WTC11 (cell line): Measurements from ENCODE around the gene PCNX1. TPM values are rescaled to one million over a fixed set of nuclear protein-coding genes. Genes with fewer than 3 reads are reported as not detected.

Experiments used
- ATAC-seq: fragments of 200-7000 bp; cut with Tn5 transposase; 2 replicates; pipeline ENCODE4 v1.10.0; 2021; ENCODE audit warnings: mild to moderate bottlenecking, moderate library complexity
- CTCF ChIA-PET: fragments of 300-600 bp; sonication (Branson Sonifier 250); formaldehyde crosslinking; loops from one replicate; lab custom pipeline; 2021; ENCODE audit warnings: antibody characterized with exemption; lab: Charles Lee
- POLR2A ChIA-PET: fragments of 350-600 bp; sonication (Branson Sonifier 250); formaldehyde crosslinking; loops from one replicate; lab custom pipeline; 2021; ENCODE audit warnings: antibody characterized with exemption; lab: Charles Lee
- DNase-seq: peaks from one replicate; pipeline ENCODE4 v3.0.0; 2021; ENCODE audit warnings: low spot score
- H3K27ac Mint-ChIP-seq: 2 replicates; pipeline ENCODE4 v1.8.0; 2021; ENCODE audit warnings: mixed read lengths
- H3K27me3 Mint-ChIP-seq: 2 replicates; pipeline ENCODE4 v1.8.0; 2021; ENCODE audit warnings: low read depth, mild to moderate bottlenecking, moderate library complexity, mixed read lengths
- H3K36me3 Mint-ChIP-seq: 2 replicates; pipeline ENCODE4 v1.8.0; 2021; ENCODE audit warnings: mixed read lengths
- H3K4me1 Mint-ChIP-seq: 2 replicates; pipeline ENCODE4 v1.8.0; 2022; ENCODE audit warnings: mixed read lengths
- H3K4me3 Mint-ChIP-seq: 2 replicates; pipeline ENCODE4 v1.8.0; 2021; ENCODE audit warnings: mild to moderate bottlenecking, moderate library complexity, mixed read lengths
- H3K9me3 Mint-ChIP-seq: 2 replicates; pipeline ENCODE4 v1.8.0; 2021; ENCODE audit warnings: mixed read lengths
- ATF1 ChIP-seq: sonication (generic); formaldehyde crosslinking; IDR thresholded peaks from 2 replicates; pipeline ENCODE4 v1.8.1; 2023; ENCODE audit warnings: mild to moderate bottlenecking, moderate library complexity, missing genetic modification reagents
- FOXK1 ChIP-seq: sonication (generic); formaldehyde crosslinking; IDR thresholded peaks from 2 replicates; pipeline ENCODE4 v1.8.0; 2022; ENCODE audit warnings: mild to moderate bottlenecking, moderate library complexity, missing genetic modification reagents
- GABPB1 ChIP-seq: sonication (generic); formaldehyde crosslinking; IDR thresholded peaks from 2 replicates; pipeline ENCODE4 v1.8.1; 2023; ENCODE audit warnings: mild to moderate bottlenecking, missing genetic modification reagents
- NFATC4 ChIP-seq: fragments of 250-450 bp; sonication (Bioruptor Pico); IDR thresholded peaks from 2 replicates; pipeline ENCODE4 v1.9.0; 2021; ENCODE audit warnings: mild to moderate bottlenecking
- NR1H2 ChIP-seq: sonication (generic); formaldehyde crosslinking; IDR thresholded peaks from 2 replicates; pipeline ENCODE4 v1.9.0; 2021; ENCODE audit warnings: mild to moderate bottlenecking, moderate library complexity, missing genetic modification reagents
- RORB ChIP-seq: fragments of 250-450 bp; sonication (Bioruptor Pico); IDR thresholded peaks from 2 replicates; pipeline ENCODE4 v1.9.0; 2021; ENCODE audit warnings: mild to moderate bottlenecking
- SMAD4 ChIP-seq: sonication (generic); formaldehyde crosslinking; IDR thresholded peaks from 2 replicates; pipeline ENCODE4 v1.8.0; 2022; ENCODE audit warnings: mild to moderate bottlenecking, missing genetic modification reagents
- TCF7 ChIP-seq: sonication (generic); formaldehyde crosslinking; IDR thresholded peaks from 2 replicates; pipeline ENCODE4 v1.8.0; 2022; ENCODE audit warnings: mild to moderate bottlenecking, low read depth, missing genetic modification reagents, moderate library complexity
- TP53 ChIP-seq: sonication (generic); formaldehyde crosslinking; IDR thresholded peaks from 2 replicates; pipeline ENCODE4 v1.8.1; 2023; ENCODE audit warnings: mild to moderate bottlenecking, missing genetic modification reagents
- ZNF423 ChIP-seq: fragments of 250-450 bp; sonication (Bioruptor Pico); IDR thresholded peaks from 2 replicates; pipeline ENCODE4 v2.1.2; 2022; ENCODE audit warnings: mild to moderate bottlenecking, moderate library complexity
- total RNA-seq: library from RNA; stranded (reverse); gene quantifications from 3 replicates; pipeline ENCODE4 v1.2.3, GENCODE V29; 2021
- TF ChIP-seq, protein P1 (sequence below): fragments of 250-450 bp; sonication (Bioruptor Pico); IDR thresholded peaks from 2 replicates; pipeline ENCODE4 v1.9.0; 2021; ENCODE audit warnings: mild to moderate bottlenecking
- TF ChIP-seq, protein P2 (sequence below): sonication (generic); formaldehyde crosslinking; IDR thresholded peaks from 2 replicates; pipeline ENCODE4 v1.8.1; 2023; ENCODE audit warnings: mild to moderate bottlenecking, missing genetic modification reagents, moderate library complexity
- TF ChIP-seq, protein P3 (sequence below): sonication (generic); formaldehyde crosslinking; IDR thresholded peaks from 2 replicates; pipeline ENCODE4 v1.8.1; 2022; ENCODE audit warnings: low read depth, missing genetic modification reagents, borderline replicate concordance
- TF ChIP-seq, protein P4 (sequence below): sonication (generic); formaldehyde crosslinking; IDR thresholded peaks from 2 replicates; pipeline ENCODE4 v1.8.0; 2022; ENCODE audit warnings: mild to moderate bottlenecking, missing genetic modification reagents
- TF ChIP-seq, protein P5 (sequence below): sonication (generic); formaldehyde crosslinking; conservative IDR thresholded peaks from 2 replicates; pipeline ENCODE4 v1.8.1; 2023; ENCODE audit warnings: mild to moderate bottlenecking, low read depth, missing genetic modification reagents, moderate library complexity
- TF ChIP-seq, protein P6 (sequence below): sonication (generic); formaldehyde crosslinking; IDR thresholded peaks from 2 replicates; pipeline ENCODE4 v1.8.0; 2023; ENCODE audit warnings: missing genetic modification reagents
- TF ChIP-seq, protein P7 (sequence below): sonication (generic); formaldehyde crosslinking; IDR thresholded peaks from 2 replicates; pipeline ENCODE4 v1.8.0; 2023; ENCODE audit warnings: missing genetic modification reagents, mild to moderate bottlenecking, borderline replicate concordance
- TF ChIP-seq, protein P8 (sequence below): fragments of 250-450 bp; sonication (Bioruptor Pico); IDR thresholded peaks from 2 replicates; pipeline ENCODE4 v1.9.0; 2021; ENCODE audit warnings: moderate library complexity, mild to moderate bottlenecking, inconsistent platforms, borderline replicate concordance

Gene PCNX1
- total RNA-seq, 1 experiment from 2014 or later: 46.4 TPM

DNA sequence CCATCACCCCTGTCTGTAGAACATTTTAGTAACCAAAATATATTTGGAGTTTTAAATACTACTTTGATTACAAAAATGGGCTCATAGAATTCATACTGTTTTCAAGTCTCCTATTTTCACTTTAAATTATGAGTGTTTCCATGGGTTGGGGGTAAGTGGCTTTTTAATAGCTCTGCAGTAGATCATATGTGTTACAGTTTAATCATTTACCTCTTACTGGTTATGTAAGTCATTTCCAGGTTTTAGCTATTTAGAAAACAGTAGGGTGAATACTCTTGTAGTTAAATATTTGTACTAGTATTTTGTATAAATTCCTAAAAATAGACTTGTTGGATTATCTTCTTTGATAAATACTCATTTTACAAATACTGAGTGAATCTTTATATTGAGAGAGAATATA is 8.2 kb downstream of the PCNX1 start:
- H3K4me1 Mint-ChIP-seq: peaks cover 46% of the 10 kb centered on the region

DNA sequence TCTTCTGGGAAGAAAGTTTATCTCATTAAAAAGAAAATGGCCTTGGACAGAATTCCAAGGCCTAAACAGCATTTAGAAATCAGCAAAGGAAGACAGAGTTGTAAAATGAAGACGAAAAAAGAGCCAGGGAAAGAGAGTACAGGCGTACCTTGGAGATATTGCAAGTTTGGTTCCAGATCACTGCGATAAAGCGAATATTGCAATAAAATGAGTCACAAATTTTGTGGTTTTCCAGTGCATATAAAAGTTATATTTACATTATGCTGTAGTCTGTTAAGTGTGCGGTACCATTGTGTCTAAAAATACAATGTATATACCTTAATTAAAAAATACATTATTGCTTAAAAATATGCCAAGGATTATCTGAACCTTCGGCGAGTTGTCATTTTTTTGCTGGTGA is 9.0 kb downstream of the PCNX1 start:
- no peaks in the 10 kb centered on the region for H3K9me3 Mint-ChIP-seq
- ATAC-seq: no peak
- DNase-seq: no peak
- H3K4me1 Mint-ChIP-seq: peaks cover 37% of the 10 kb centered on the region
- POLR2A ChIA-PET: no interaction called here
- no peak overlapping the region for H3K27ac Mint-ChIP-seq
- H3K4me3 Mint-ChIP-seq: no peak overlapping the region
- CTCF ChIA-PET: no interaction called here
- H3K27me3 Mint-ChIP-seq: no peaks in the 10 kb centered on the region
- TF ChIP-seq, protein P1, sequence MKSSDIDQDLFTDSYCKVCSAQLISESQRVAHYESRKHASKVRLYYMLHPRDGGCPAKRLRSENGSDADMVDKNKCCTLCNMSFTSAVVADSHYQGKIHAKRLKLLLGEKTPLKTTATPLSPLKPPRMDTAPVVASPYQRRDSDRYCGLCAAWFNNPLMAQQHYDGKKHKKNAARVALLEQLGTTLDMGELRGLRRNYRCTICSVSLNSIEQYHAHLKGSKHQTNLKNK (CRISPR knock-in tag): no peak
- TF ChIP-seq, protein P2, sequence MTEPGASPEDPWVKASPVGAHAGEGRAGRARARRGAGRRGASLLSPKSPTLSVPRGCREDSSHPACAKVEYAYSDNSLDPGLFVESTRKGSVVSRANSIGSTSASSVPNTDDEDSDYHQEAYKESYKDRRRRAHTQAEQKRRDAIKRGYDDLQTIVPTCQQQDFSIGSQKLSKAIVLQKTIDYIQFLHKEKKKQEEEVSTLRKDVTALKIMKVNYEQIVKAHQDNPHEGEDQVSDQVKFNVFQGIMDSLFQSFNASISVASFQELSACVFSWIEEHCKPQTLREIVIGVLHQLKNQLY (CRISPR knock-in tag): no peak
- TF ChIP-seq, protein P3, sequence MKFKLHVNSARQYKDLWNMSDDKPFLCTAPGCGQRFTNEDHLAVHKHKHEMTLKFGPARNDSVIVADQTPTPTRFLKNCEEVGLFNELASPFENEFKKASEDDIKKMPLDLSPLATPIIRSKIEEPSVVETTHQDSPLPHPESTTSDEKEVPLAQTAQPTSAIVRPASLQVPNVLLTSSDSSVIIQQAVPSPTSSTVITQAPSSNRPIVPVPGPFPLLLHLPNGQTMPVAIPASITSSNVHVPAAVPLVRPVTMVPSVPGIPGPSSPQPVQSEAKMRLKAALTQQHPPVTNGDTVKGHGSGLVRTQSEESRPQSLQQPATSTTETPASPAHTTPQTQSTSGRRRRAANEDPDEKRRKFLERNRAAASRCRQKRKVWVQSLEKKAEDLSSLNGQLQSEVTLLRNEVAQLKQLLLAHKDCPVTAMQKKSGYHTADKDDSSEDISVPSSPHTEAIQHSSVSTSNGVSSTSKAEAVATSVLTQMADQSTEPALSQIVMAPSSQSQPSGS: no peak
- TF ChIP-seq NFATC4 (CRISPR knock-in tag): no peak
- peaks cover 6% of the 10 kb centered on the region for H3K36me3 Mint-ChIP-seq

More for the DNA sequence above, 8.2 kb downstream of the PCNX1 start:
- no peak for TF ChIP-seq GABPB1 (CRISPR knock-in tag)
- TF ChIP-seq, protein P4, sequence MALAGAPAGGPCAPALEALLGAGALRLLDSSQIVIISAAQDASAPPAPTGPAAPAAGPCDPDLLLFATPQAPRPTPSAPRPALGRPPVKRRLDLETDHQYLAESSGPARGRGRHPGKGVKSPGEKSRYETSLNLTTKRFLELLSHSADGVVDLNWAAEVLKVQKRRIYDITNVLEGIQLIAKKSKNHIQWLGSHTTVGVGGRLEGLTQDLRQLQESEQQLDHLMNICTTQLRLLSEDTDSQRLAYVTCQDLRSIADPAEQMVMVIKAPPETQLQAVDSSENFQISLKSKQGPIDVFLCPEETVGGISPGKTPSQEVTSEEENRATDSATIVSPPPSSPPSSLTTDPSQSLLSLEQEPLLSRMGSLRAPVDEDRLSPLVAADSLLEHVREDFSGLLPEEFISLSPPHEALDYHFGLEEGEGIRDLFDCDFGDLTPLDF: no peak
- TF ChIP-seq FOXK1 (CRISPR knock-in tag): no peak
- DNase-seq (no peak), ATAC-seq (no peak)
- ChIA-PET CTCF (no interaction called here), POLR2A (no interaction called here)
- Mint-ChIP-seq H3K27me3 (no peaks in the 10 kb centered on the region), H3K27ac (no peak overlapping the region), H3K4me3 (no peak overlapping the region), H3K9me3 (no peaks in the 10 kb centered on the region), H3K36me3 (peaks cover 6% of the 10 kb centered on the region)

DNA sequence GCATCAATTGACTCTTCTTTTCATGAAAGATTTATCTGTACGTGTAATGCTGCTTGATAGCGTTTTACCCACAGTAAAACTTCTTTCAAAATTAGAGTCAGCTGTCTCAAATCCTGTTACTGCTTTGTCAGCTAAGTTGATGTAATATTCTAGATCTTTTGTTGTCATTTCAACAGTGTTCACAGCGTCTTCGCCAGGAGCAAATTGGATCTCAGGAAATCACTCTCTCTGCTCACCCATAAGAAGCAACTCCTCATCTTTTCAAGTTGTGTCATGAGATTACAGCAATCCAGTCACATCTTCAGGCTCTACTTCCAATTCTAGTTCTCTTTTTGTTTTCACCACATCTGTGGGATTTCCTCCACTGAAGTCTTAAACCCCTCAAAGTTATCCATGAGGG is 9.5 kb downstream of the PCNX1 start:
- no peak for TF ChIP-seq ZNF423 (CRISPR knock-in tag)
- no peak for TF ChIP-seq RORB (CRISPR knock-in tag)
- TF ChIP-seq TCF7: no peak
- TF ChIP-seq, protein P5, sequence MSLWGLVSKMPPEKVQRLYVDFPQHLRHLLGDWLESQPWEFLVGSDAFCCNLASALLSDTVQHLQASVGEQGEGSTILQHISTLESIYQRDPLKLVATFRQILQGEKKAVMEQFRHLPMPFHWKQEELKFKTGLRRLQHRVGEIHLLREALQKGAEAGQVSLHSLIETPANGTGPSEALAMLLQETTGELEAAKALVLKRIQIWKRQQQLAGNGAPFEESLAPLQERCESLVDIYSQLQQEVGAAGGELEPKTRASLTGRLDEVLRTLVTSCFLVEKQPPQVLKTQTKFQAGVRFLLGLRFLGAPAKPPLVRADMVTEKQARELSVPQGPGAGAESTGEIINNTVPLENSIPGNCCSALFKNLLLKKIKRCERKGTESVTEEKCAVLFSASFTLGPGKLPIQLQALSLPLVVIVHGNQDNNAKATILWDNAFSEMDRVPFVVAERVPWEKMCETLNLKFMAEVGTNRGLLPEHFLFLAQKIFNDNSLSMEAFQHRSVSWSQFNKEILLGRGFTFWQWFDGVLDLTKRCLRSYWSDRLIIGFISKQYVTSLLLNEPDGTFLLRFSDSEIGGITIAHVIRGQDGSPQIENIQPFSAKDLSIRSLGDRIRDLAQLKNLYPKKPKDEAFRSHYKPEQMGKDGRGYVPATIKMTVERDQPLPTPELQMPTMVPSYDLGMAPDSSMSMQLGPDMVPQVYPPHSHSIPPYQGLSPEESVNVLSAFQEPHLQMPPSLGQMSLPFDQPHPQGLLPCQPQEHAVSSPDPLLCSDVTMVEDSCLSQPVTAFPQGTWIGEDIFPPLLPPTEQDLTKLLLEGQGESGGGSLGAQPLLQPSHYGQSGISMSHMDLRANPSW: no peak
- TF ChIP-seq ATF1 (CRISPR knock-in tag): no peak
- no peak for TF ChIP-seq TP53 (CRISPR knock-in tag)
- TF ChIP-seq NR1H2 (CRISPR knock-in tag): no peak
- TF ChIP-seq SMAD4: no peak
- Mint-ChIP-seq H3K27ac (no peak overlapping the region), H3K9me3 (no peaks in the 10 kb centered on the region), H3K4me3 (no peak overlapping the region), H3K4me1 (peaks cover 32% of the 10 kb centered on the region), H3K36me3 (peaks cover 6% of the 10 kb centered on the region), H3K27me3 (no peaks in the 10 kb centered on the region)
- DNase-seq (no peak), ATAC-seq (no peak)
- POLR2A ChIA-PET: no interaction called here
- CTCF ChIA-PET: no interaction called here

DNA sequence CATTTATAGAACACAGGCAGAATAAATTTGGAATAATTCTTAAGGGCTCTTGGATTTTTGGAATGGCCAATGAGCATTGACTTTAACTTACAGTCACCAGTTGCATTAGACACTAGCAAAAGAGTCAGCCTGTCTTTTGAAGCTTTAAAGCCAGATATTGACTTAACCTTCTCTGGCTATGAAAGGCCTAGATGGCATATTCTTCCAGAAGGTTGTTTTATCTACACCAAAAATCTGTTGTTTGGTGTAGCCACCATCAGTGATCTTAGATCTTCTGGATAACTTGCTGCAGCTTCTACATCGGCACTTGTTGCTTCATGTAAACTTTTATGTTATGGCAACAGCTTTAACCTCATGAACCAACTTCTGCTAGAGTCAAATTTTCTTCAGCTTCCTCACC is 10.4 kb downstream of the PCNX1 start:
- no peak for DNase-seq
- H3K4me1 Mint-ChIP-seq: peaks cover 27% of the 10 kb centered on the region
- no peak overlapping the region for H3K27ac Mint-ChIP-seq
- no peak for ATAC-seq
- no peak overlapping the region for H3K4me3 Mint-ChIP-seq
- no peaks in the 10 kb centered on the region for H3K9me3 Mint-ChIP-seq
- ChIA-PET CTCF (interaction anchor here (1.5 kb wide), 1 partner anchor 10 kb away, joined by 8 read pairs; the partner anchor contains the start of gene PCNX1), POLR2A (no interaction called here)
- H3K36me3 Mint-ChIP-seq: peaks cover 6% of the 10 kb centered on the region
- no peaks in the 10 kb centered on the region for H3K27me3 Mint-ChIP-seq
- TF ChIP-seq, protein P6, sequence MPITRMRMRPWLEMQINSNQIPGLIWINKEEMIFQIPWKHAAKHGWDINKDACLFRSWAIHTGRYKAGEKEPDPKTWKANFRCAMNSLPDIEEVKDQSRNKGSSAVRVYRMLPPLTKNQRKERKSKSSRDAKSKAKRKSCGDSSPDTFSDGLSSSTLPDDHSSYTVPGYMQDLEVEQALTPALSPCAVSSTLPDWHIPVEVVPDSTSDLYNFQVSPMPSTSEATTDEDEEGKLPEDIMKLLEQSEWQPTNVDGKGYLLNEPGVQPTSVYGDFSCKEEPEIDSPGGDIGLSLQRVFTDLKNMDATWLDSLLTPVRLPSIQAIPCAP (CRISPR knock-in tag): no peak
- TF ChIP-seq, protein P7, sequence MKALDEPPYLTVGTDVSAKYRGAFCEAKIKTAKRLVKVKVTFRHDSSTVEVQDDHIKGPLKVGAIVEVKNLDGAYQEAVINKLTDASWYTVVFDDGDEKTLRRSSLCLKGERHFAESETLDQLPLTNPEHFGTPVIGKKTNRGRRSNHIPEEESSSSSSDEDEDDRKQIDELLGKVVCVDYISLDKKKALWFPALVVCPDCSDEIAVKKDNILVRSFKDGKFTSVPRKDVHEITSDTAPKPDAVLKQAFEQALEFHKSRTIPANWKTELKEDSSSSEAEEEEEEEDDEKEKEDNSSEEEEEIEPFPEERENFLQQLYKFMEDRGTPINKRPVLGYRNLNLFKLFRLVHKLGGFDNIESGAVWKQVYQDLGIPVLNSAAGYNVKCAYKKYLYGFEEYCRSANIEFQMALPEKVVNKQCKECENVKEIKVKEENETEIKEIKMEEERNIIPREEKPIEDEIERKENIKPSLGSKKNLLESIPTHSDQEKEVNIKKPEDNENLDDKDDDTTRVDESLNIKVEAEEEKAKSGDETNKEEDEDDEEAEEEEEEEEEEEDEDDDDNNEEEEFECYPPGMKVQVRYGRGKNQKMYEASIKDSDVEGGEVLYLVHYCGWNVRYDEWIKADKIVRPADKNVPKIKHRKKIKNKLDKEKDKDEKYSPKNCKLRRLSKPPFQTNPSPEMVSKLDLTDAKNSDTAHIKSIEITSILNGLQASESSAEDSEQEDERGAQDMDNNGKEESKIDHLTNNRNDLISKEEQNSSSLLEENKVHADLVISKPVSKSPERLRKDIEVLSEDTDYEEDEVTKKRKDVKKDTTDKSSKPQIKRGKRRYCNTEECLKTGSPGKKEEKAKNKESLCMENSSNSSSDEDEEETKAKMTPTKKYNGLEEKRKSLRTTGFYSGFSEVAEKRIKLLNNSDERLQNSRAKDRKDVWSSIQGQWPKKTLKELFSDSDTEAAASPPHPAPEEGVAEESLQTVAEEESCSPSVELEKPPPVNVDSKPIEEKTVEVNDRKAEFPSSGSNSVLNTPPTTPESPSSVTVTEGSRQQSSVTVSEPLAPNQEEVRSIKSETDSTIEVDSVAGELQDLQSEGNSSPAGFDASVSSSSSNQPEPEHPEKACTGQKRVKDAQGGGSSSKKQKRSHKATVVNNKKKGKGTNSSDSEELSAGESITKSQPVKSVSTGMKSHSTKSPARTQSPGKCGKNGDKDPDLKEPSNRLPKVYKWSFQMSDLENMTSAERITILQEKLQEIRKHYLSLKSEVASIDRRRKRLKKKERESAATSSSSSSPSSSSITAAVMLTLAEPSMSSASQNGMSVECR (CRISPR knock-in tag): no peak
- TF ChIP-seq, protein P8, sequence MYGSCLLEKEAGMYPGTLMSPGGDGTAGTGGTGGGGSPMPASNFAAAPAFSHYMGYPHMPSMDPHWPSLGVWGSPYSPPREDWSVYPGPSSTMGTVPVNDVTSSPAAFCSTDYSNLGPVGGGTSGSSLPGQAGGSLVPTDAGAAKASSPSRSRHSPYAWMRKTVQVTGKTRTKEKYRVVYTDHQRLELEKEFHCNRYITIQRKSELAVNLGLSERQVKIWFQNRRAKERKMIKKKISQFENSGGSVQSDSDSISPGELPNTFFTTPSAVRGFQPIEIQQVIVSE (CRISPR knock-in tag): no peak
- TF ChIP-seq GABPB1 (CRISPR knock-in tag): no peak
- TF ChIP-seq ATF1 (CRISPR knock-in tag): no peak
